NB4 (cell line): ENCODE measurements around the gene TBCC.

ENCODE experiments used
- CTCF ChIP-seq: IDR thresholded peaks from one replicate; pipeline ENCODE4 v1.5.1; 2012; ENCODE audit warnings: low read depth, low read length
- MYC ChIP-seq: IDR thresholded peaks from 2 replicates; pipeline ENCODE4 v1.6.1; 2011; ENCODE audit warnings: low read depth, low read length
- POLR2A ChIP-seq: IDR thresholded peaks from 2 replicates; pipeline ENCODE4 v1.6.1; 2011; ENCODE audit warnings: mild to moderate bottlenecking; ENCODE audit not compliant: insufficient read length; ENCODE audit errors: extremely low read depth

DNA sequence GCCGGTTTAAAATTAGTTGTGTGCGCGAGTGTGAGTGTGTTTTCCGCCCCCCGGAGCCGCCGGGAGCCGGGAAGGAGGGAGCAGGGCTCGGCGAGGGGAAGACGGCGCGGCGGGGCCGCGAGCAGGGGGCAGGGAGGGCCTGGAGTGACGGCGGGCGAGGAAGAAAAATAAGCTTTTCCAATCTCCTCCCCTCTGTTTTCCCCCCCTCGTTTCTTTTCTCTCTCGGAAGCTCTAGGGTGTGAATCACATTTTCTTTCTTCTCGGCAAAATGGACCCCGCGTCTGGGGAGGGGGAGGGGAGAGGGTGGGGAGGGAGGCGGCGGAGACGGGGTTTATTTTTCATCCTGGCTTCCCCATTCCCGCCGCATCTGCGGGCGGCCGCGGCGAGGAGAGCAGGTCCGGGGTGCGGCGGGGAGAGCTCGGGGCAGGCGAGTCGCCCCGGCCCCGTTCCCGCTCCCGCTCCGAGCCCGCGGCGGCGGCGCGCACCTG is 36.8 kb upstream of the TBCC start:
- TF ChIP-seq CTCF (no peak), POLR2A (peak; percentile 33), MYC (no peak)
